Smooth muscle cell (in vitro differentiated cells): ENCODE data around the gene DOLPP1. TPM values are rescaled to one million over a fixed set of nuclear protein-coding genes. Genes with fewer than 3 reads are reported as not detected.

Source experiments
- DNase-seq: peaks from one replicate; lab custom pipeline; 2025; ENCODE audit not compliant: unreplicated experiment; lab: John Stamatoyannopoulos, UW
- H2AFZ ChIP-seq: fragments of 200-600 bp; sonication (generic); 2 replicates; pipeline ENCODE4 v1.6.0; 2016; ENCODE audit warnings: antibody characterized with exemption, low read depth, mild to moderate bottlenecking
- H3F3A ChIP-seq: fragments of 200-600 bp; sonication (generic); 2 replicates; pipeline ENCODE4 v1.6.0; 2017; ENCODE audit warnings: antibody characterized with exemption, low read depth
- H3K27ac ChIP-seq: fragments of 200-600 bp; sonication (generic); 2 replicates; pipeline ENCODE4 v1.5.1; 2016; ENCODE audit warnings: low read depth, mild to moderate bottlenecking
- H3K27me3 ChIP-seq: fragments of 200-600 bp; sonication (generic); 2 replicates; pipeline ENCODE4 v1.6.1; 2016; ENCODE audit warnings: low read depth, mild to moderate bottlenecking
- H3K36me3 ChIP-seq: fragments of 200-600 bp; sonication (generic); 2 replicates; pipeline ENCODE4 v1.5.1; 2016; ENCODE audit warnings: low read depth
- H3K4me1 ChIP-seq: fragments of 200-600 bp; sonication (generic); 2 replicates; pipeline ENCODE4 v1.5.1; 2016; ENCODE audit warnings: low read depth
- H3K4me2 ChIP-seq: fragments of 200-600 bp; sonication (generic); 2 replicates; pipeline ENCODE4 v1.6.0; 2016; ENCODE audit warnings: mild to moderate bottlenecking
- H3K4me3 ChIP-seq: fragments of 200-600 bp; sonication (generic); 2 replicates; pipeline ENCODE4 v1.5.1; 2016; ENCODE audit warnings: mild to moderate bottlenecking
- H3K79me2 ChIP-seq: fragments of 200-600 bp; sonication (generic); 2 replicates; pipeline ENCODE4 v1.6.0; 2016; ENCODE audit warnings: low read depth, mild to moderate bottlenecking
- H3K9ac ChIP-seq: fragments of 200-600 bp; sonication (generic); 2 replicates; pipeline ENCODE4 v1.6.0; 2016; ENCODE audit warnings: low read depth
- H3K9me3 ChIP-seq: fragments of 200-600 bp; sonication (generic); replicated peaks from 2 replicates; pipeline ENCODE4 v1.5.1; 2016; ENCODE audit warnings: low read depth
- H4K20me1 ChIP-seq: fragments of 200-600 bp; sonication (generic); 2 replicates; pipeline ENCODE4 v1.6.0; 2016; ENCODE audit warnings: low read depth
- WGBS: methylation state at CpG from one replicate; pipeline ENCODE4 v1.1.7; 2016; ENCODE audit warnings: low lambda C conversion rate; 5-methylcytosine and 5-hydroxymethylcytosine counted together
- polyA plus RNA-seq: library from polyadenylated mRNA; unstranded; fragments of >200 nt; fragmentation: Nextera tagmentation; extraction: Ambion mirVana; gene quantifications from 2 replicates; pipeline ENCODE4 v1.2.1, GENCODE V29; 2016
- total RNA-seq: library from RNA; depleted of rRNA; stranded (reverse); fragments of >200 nt; gene quantifications from 2 replicates; pipeline ENCODE4 v1.2.3, GENCODE V29; 2014
- TF ChIP-seq, protein P1 (sequence below): fragments of 200-600 bp; sonication (generic); IDR thresholded peaks from 2 replicates; pipeline ENCODE4 v1.5.1; 2017; ENCODE audit warnings: borderline replicate concordance, mild to moderate bottlenecking, antibody characterized with exemption; ENCODE audit not compliant: insufficient read depth, poor library complexity, severe bottlenecking

DOLPP1 gene
- total and polyA plus RNA-seq, 2 experiments from 2014 or later, result 14.4 to 17.8 TPM

DNA sequence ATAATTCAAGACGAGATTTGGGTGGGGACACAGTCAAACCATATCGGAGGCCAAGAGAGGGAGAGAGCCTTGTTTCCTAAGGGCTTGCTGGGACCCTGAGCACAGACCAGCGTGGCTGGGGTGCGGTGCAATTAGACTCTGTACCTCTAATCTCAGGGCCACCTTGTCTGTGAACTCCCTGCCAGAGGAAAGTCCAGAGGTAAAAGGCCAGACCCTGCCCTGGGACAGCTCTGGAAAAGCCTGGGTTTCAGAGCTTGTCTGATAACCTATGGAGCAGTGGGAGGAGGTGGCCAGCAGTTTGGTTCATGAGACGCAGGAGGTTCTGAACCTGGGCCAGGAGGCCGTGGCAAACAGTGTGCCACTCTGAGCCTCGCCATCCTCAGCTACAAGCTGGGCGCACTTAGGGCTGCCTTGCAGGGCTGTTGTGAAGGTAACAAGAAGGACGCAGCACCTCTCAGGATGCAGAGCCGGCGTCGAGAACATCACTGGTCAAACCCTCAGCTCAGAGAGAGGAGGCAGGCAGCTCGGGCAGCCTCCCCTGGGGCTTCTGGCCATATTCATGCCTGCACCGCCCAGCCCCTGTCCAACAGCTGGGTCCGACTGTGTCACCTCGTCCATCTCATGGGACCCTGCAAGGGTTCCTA lies 4.8 kb upstream of the DOLPP1 start:
- H4K20me1 ChIP-seq, result no peaks in the 10 kb centered on the region
- no peaks in the 10 kb centered on the region for H3K4me1 ChIP-seq
- H3K36me3 ChIP-seq, result no peaks in the 10 kb centered on the region
- TF ChIP-seq, protein P1, sequence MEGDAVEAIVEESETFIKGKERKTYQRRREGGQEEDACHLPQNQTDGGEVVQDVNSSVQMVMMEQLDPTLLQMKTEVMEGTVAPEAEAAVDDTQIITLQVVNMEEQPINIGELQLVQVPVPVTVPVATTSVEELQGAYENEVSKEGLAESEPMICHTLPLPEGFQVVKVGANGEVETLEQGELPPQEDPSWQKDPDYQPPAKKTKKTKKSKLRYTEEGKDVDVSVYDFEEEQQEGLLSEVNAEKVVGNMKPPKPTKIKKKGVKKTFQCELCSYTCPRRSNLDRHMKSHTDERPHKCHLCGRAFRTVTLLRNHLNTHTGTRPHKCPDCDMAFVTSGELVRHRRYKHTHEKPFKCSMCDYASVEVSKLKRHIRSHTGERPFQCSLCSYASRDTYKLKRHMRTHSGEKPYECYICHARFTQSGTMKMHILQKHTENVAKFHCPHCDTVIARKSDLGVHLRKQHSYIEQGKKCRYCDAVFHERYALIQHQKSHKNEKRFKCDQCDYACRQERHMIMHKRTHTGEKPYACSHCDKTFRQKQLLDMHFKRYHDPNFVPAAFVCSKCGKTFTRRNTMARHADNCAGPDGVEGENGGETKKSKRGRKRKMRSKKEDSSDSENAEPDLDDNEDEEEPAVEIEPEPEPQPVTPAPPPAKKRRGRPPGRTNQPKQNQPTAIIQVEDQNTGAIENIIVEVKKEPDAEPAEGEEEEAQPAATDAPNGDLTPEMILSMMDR, result no peak
- WGBS, result 91% methylated on average over 16 of the region's 16 CpGs
- no peaks in the 10 kb centered on the region for H3F3A ChIP-seq
- H3K9me3 ChIP-seq, result no peaks in the 10 kb centered on the region
- DNase-seq, result no peak
- H3K27me3 ChIP-seq, result no peaks in the 10 kb centered on the region
- no peak overlapping the region for H3K4me2 ChIP-seq
- no peak overlapping the region for H3K9ac ChIP-seq
- H2AFZ ChIP-seq, result no peak overlapping the region
- no peaks in the 10 kb centered on the region for H3K79me2 ChIP-seq
- H3K27ac ChIP-seq, result no peak overlapping the region
- H3K4me3 ChIP-seq, result no peak overlapping the region

DNA sequence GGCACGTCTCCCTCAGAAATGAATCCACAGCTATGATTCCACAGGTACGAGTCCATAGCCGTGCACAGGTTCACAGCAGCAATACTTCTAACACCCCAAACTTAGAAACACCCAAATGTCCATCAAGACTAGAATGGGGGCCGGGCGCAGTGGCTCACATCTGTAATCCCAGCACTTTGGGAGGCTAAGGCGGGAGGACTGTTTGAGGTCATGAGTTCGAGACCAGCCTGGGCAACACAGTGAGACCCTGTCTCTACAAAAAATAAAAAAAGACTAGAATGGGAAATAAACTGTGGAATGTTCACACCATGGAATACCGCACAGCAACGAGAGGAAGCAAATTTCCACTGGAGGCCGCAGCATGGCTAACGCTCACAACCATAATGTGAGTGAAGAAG lies 4.3 kb upstream of the DOLPP1 start:
- no peak for DNase-seq
- Histone ChIP-seq H2AFZ (no peak overlapping the region), H3K4me3 (no peak overlapping the region), H3K4me1 (peaks cover 2% of the 10 kb centered on the region), H3K27me3 (no peaks in the 10 kb centered on the region), H3K36me3 (no peaks in the 10 kb centered on the region), H3F3A (no peaks in the 10 kb centered on the region), H3K4me2 (no peak overlapping the region), H3K9ac (no peak overlapping the region), H3K9me3 (no peaks in the 10 kb centered on the region), H3K79me2 (peaks cover under 1% of the 10 kb centered on the region), H4K20me1 (no peaks in the 10 kb centered on the region), H3K27ac (no peak overlapping the region)
- 93% methylated on average over 11 of the region's 11 CpGs for WGBS
- TF ChIP-seq, protein P1, result no peak

DNA sequence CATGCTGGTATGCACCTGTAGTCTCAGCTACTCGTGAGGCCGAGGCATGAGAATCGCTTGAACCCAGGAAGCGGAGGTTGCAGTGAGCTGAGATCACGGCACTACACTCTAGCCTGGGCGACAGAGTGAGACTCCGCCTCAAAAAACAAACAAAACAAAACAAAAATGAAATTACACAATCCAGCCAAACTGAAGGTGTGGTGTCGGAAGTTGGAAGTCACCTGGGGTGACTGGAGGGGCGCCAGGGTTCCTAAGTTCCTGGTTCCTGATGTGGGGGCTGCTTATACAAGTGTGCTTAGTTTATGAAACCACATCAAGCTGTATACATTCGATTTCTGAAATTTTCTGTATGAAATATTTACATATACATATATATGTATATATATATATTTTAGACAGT lies 3.7 kb upstream of the DOLPP1 start:
- no peaks in the 10 kb centered on the region for H3K36me3 ChIP-seq
- H3K27me3 ChIP-seq, result no peaks in the 10 kb centered on the region
- no peak overlapping the region for H3K9ac ChIP-seq

More for the DNA sequence above, 3.7 kb upstream of the DOLPP1 start:
- no peak overlapping the region for H2AFZ ChIP-seq
- no peak overlapping the region for H3K27ac ChIP-seq
- H3K4me1 ChIP-seq, result peaks cover 8% of the 10 kb centered on the region
- no peaks in the 10 kb centered on the region for H3F3A ChIP-seq
- H3K79me2 ChIP-seq, result peaks cover 6% of the 10 kb centered on the region
- 94% methylated on average over 10 of the region's 10 CpGs for WGBS
- TF ChIP-seq, protein P1, result no peak
- no peaks in the 10 kb centered on the region for H3K9me3 ChIP-seq
- no peak overlapping the region for H3K4me3 ChIP-seq
- no peak overlapping the region for H3K4me2 ChIP-seq
- DNase-seq, result no peak
- H4K20me1 ChIP-seq, result no peaks in the 10 kb centered on the region
